GM23338 (cell line): ENCODE measurements around the gene KRT79. TPM values are rescaled to one million over a fixed set of nuclear protein-coding genes. Genes with fewer than 3 reads are reported as not detected.

Experiments used
- ATAC-seq: fragments of 200-7000 bp; cut with Tn5 transposase; 3 replicates; pipeline ENCODE4 v1.9.1; 2020
- DNase-seq: peaks from one replicate; pipeline ENCODE4 v3.0.0-alpha.2; 2015; ENCODE audit warnings: low spot score
- H2AFZ ChIP-seq: fragments of 200-600 bp; sonication (generic); 2 replicates; pipeline ENCODE4 v1.8.0; 2016; ENCODE audit warnings: antibody characterized with exemption, mild to moderate bottlenecking, moderate library complexity
- H3F3A ChIP-seq: fragments of 200-600 bp; sonication (generic); replicated peaks from 2 replicates; pipeline ENCODE4 v1.8.0; 2017; ENCODE audit warnings: antibody characterized with exemption, mixed run types, low read depth
- H3K27ac ChIP-seq: fragments of 200-600 bp; sonication (generic); 2 replicates; pipeline ENCODE4 v1.6.1; 2016; ENCODE audit warnings: low read depth
- H3K27me3 ChIP-seq: fragments of 200-600 bp; sonication (generic); 2 replicates; pipeline ENCODE4 v1.8.0; 2016; ENCODE audit warnings: mild to moderate bottlenecking, mixed run types, moderate library complexity; ENCODE audit not compliant: insufficient read depth
- H3K36me3 ChIP-seq: fragments of 200-600 bp; sonication (generic); 2 replicates; pipeline ENCODE4 v1.8.0; 2016; ENCODE audit warnings: mild to moderate bottlenecking; ENCODE audit not compliant: insufficient read depth
- H3K4me1 ChIP-seq: fragments of 200-600 bp; sonication (generic); 2 replicates; pipeline ENCODE4 v1.8.0; 2016; ENCODE audit warnings: mild to moderate bottlenecking, moderate library complexity; ENCODE audit not compliant: insufficient read depth
- H3K4me2 ChIP-seq: fragments of 200-600 bp; sonication (generic); 2 replicates; pipeline ENCODE4 v1.7.1; 2017; ENCODE audit warnings: mixed run types
- H3K4me3 ChIP-seq: fragments of 200-600 bp; sonication (generic); 2 replicates; pipeline ENCODE4 v1.6.1; 2016; ENCODE audit warnings: mixed run types
- H3K79me2 ChIP-seq: fragments of 200-600 bp; sonication (generic); replicated peaks from 2 replicates; pipeline ENCODE4 v1.8.0; 2017; ENCODE audit warnings: mild to moderate bottlenecking; ENCODE audit not compliant: insufficient read depth
- H3K9me2 ChIP-seq: fragments of 200-600 bp; sonication (generic); 2 replicates; pipeline ENCODE4 v1.8.0; 2017; ENCODE audit not compliant: insufficient read depth
- H4K20me1 ChIP-seq: fragments of 200-600 bp; sonication (generic); replicated peaks from 2 replicates; pipeline ENCODE4 v1.8.0; 2017; ENCODE audit warnings: mild to moderate bottlenecking; ENCODE audit not compliant: insufficient read depth
- H3K27ac Mint-ChIP-seq: 2 replicates; pipeline ENCODE4 v1.8.0; 2020; ENCODE audit warnings: inconsistent platforms, mild to moderate bottlenecking, moderate library complexity, mixed read lengths
- H3K27me3 Mint-ChIP-seq: 3 replicates; pipeline ENCODE4 v1.8.0; 2022; ENCODE audit warnings: low read depth, mild to moderate bottlenecking, moderate library complexity, mixed read lengths, inconsistent platforms; ENCODE audit not compliant: insufficient read depth, poor library complexity
- H3K36me3 Mint-ChIP-seq: 3 replicates; pipeline ENCODE4 v1.8.0; 2021; ENCODE audit warnings: low read depth, mild to moderate bottlenecking, inconsistent platforms, moderate library complexity, mixed read lengths
- H3K4me1 Mint-ChIP-seq: 3 replicates; pipeline ENCODE4 v1.8.0; 2020; ENCODE audit warnings: mild to moderate bottlenecking, inconsistent platforms, mixed read lengths
- H3K4me3 Mint-ChIP-seq: 3 replicates; pipeline ENCODE4 v1.8.0; 2021; ENCODE audit warnings: moderate library complexity, mild to moderate bottlenecking, inconsistent platforms, mixed read lengths
- H3K9me3 Mint-ChIP-seq: 3 replicates; pipeline ENCODE4 v1.8.0; 2020; ENCODE audit warnings: moderate library complexity, mild to moderate bottlenecking, inconsistent platforms, mixed read lengths
- CREB1 ChIP-seq: fragments of 250-450 bp; sonication (Bioruptor Pico); IDR thresholded peaks from 2 replicates; pipeline ENCODE4 v1.5.0; 2020; ENCODE audit warnings: low read depth, mild to moderate bottlenecking, moderate library complexity
- CTCF ChIP-seq, 2 experiments: fragments of 200-600 bp in 1 of 2; sonication (generic) in 1 of 2; conservative IDR thresholded peaks; 2 replicates each; pipeline versions ENCODE4 v1.5.1 to v1.6.1; 2016 to 2017; ENCODE audit warnings: antibody characterized with exemption in 2 of 2, low read depth in 2 of 2, mild to moderate bottlenecking in 2 of 2, moderate library complexity in 1 of 2
- EZH2 ChIP-seq: fragments of 200-600 bp; sonication (generic); IDR thresholded peaks from one replicate; pipeline ENCODE4 v1.8.0; 2017; ENCODE audit warnings: antibody characterized with exemption, mild to moderate bottlenecking, low read depth; ENCODE audit not compliant: unreplicated experiment
- JUNB ChIP-seq: IDR thresholded peaks from one replicate; pipeline ENCODE4 v1.6.1; 2016; ENCODE audit warnings: antibody characterized with exemption; ENCODE audit not compliant: unreplicated experiment
- POLR2AphosphoS5 ChIP-seq: IDR thresholded peaks from 2 replicates; pipeline ENCODE4 v1.6.1; 2016; ENCODE audit warnings: antibody characterized with exemption, low read depth
- STAT1 ChIP-seq: IDR thresholded peaks from one replicate; pipeline ENCODE4 v1.6.1; 2016; ENCODE audit warnings: antibody characterized with exemption; ENCODE audit not compliant: unreplicated experiment
- ZNF114 ChIP-seq: fragments of 250-450 bp; sonication (Bioruptor Pico); IDR thresholded peaks from 2 replicates; pipeline ENCODE4 v1.5.0; 2020; ENCODE audit warnings: mild to moderate bottlenecking, moderate library complexity
- ZNF331 ChIP-seq: fragments of 250-450 bp; sonication (Bioruptor Pico); IDR thresholded peaks from 2 replicates; pipeline ENCODE4 v1.5.0; 2020; ENCODE audit warnings: low read depth, mild to moderate bottlenecking, moderate library complexity
- ZNF462 ChIP-seq: fragments of 250-450 bp; sonication (Bioruptor Pico); IDR thresholded peaks from 2 replicates; pipeline ENCODE4 v1.5.0; 2020; ENCODE audit warnings: mild to moderate bottlenecking, moderate library complexity
- polyA plus RNA-seq: library from polyadenylated mRNA; unstranded; fragments of >200 nt; fragmentation: Nextera tagmentation; extraction: Ambion mirVana; gene quantifications from 2 replicates; pipeline ENCODE4 v1.2.1, GENCODE V29; 2016
- total RNA-seq: library from RNA; depleted of rRNA; stranded (reverse); fragments of >200 nt; shearing (Covaris generic); gene quantifications from 2 replicates; pipeline ENCODE4 v1.2.3, GENCODE V29; 2014
- TF ChIP-seq, protein P1 (sequence below): IDR thresholded peaks from 2 replicates; pipeline ENCODE4 v1.6.1; 2016; ENCODE audit warnings: antibody characterized with exemption
- TF ChIP-seq, protein P2 (sequence below): IDR thresholded peaks from one replicate; pipeline ENCODE4 v1.6.1; 2018; ENCODE audit warnings: antibody characterized with exemption; ENCODE audit not compliant: unreplicated experiment

KRT79 gene
- total and polyA plus RNA-seq, 2 experiments from 2014 or later = 0.21 TPM; not detected in 1

- Mint-ChIP-seq H3K4me1 (no peaks in the 10 kb centered on the region), H3K4me3 (no peak overlapping the region), H3K27me3 (peaks cover 5% of the 10 kb centered on the region), H3K9me3 (no peaks in the 10 kb centered on the region), H3K36me3 (no peaks in the 10 kb centered on the region), H3K27ac (no peak overlapping the region)
- Histone ChIP-seq H3K27ac (no peak overlapping the region), H4K20me1 (no peaks in the 10 kb centered on the region), H3K9me2 (peaks cover 13% of the 10 kb centered on the region), H3K4me2 (no peak overlapping the region), H3K36me3 (no peaks in the 10 kb centered on the region), H3K27me3 (no peaks in the 10 kb centered on the region), H3K4me1 (no peaks in the 10 kb centered on the region), H3F3A (no peaks in the 10 kb centered on the region), H3K4me3 (no peak overlapping the region), H2AFZ (no peak overlapping the region), H3K79me2 (no peaks in the 10 kb centered on the region)
- no peak for DNase-seq
- no peak for TF ChIP-seq JUNB
- TF ChIP-seq, protein P1, sequence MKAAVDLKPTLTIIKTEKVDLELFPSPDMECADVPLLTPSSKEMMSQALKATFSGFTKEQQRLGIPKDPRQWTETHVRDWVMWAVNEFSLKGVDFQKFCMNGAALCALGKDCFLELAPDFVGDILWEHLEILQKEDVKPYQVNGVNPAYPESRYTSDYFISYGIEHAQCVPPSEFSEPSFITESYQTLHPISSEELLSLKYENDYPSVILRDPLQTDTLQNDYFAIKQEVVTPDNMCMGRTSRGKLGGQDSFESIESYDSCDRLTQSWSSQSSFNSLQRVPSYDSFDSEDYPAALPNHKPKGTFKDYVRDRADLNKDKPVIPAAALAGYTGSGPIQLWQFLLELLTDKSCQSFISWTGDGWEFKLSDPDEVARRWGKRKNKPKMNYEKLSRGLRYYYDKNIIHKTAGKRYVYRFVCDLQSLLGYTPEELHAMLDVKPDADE = no peak
- TF ChIP-seq ZNF331 (CRISPR knock-in tag) = no peak
- TF ChIP-seq CTCF (conservative IDR thresholded peaks at IDR 0.05; ENCODE audit: low read depth in 2 of 2) = no peak
- no peak for TF ChIP-seq POLR2AphosphoS5
- TF ChIP-seq EZH2 = no peak
- TF ChIP-seq CREB1 = no peak
- TF ChIP-seq, protein P2, sequence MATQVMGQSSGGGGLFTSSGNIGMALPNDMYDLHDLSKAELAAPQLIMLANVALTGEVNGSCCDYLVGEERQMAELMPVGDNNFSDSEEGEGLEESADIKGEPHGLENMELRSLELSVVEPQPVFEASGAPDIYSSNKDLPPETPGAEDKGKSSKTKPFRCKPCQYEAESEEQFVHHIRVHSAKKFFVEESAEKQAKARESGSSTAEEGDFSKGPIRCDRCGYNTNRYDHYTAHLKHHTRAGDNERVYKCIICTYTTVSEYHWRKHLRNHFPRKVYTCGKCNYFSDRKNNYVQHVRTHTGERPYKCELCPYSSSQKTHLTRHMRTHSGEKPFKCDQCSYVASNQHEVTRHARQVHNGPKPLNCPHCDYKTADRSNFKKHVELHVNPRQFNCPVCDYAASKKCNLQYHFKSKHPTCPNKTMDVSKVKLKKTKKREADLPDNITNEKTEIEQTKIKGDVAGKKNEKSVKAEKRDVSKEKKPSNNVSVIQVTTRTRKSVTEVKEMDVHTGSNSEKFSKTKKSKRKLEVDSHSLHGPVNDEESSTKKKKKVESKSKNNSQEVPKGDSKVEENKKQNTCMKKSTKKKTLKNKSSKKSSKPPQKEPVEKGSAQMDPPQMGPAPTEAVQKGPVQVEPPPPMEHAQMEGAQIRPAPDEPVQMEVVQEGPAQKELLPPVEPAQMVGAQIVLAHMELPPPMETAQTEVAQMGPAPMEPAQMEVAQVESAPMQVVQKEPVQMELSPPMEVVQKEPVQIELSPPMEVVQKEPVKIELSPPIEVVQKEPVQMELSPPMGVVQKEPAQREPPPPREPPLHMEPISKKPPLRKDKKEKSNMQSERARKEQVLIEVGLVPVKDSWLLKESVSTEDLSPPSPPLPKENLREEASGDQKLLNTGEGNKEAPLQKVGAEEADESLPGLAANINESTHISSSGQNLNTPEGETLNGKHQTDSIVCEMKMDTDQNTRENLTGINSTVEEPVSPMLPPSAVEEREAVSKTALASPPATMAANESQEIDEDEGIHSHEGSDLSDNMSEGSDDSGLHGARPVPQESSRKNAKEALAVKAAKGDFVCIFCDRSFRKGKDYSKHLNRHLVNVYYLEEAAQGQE = no peak
- no peak for TF ChIP-seq ZNF114
- TF ChIP-seq ZNF462 (CRISPR knock-in tag) = no peak
- no peak for TF ChIP-seq STAT1
- ATAC-seq = no peak
These were observed 22.7 kb downstream of the KRT79 start for GRCh38 chr12:52811191-52812072.
